Parietal lobe (tissue), 1 donor: ENCODE results near the gene PDE3A. TPM values are rescaled to one million over a fixed set of nuclear protein-coding genes. Genes with fewer than 3 reads are reported as not detected.

Experiments
- total RNA-seq: library from RNA; depleted of rRNA; stranded (reverse); fragments of >200 nt; gene quantifications from one replicate; pipeline ENCODE4 v1.2.3, GENCODE V29; 2014

PDE3A gene
- 7.5 TPM for total RNA-seq

DNA sequence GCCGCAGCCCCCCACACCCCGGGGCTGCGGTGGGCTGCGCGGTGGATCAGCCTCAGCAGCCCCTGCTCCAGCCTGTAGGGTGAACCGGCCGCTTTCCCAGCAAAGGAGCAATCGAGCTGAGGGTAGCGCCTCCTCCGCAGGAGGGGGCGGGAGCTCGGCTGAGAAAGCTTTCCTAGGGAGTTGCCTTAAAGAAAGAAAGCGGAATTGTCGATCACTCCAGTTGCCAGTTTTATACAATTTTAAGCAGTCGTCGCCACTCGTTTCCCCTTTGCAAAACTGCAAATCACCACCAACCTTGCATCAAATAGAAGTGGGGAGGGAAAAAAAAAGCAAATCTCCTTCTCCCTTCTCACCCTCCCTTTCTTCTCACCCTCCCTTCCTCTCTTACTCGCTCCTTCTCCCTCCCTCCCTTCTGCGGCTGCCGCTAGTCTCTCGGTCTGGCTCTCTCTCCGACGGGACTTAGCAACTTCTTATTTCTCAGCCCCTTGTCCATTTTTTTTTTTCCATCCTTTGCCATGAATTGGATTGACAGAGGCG lies at the start of gene PDE3A:
PDE3A (plus strand) TSS at position 424 of the 537 bp plus-strand sequence. CDS start 748 bp downstream, outside the sequence.

DNA sequence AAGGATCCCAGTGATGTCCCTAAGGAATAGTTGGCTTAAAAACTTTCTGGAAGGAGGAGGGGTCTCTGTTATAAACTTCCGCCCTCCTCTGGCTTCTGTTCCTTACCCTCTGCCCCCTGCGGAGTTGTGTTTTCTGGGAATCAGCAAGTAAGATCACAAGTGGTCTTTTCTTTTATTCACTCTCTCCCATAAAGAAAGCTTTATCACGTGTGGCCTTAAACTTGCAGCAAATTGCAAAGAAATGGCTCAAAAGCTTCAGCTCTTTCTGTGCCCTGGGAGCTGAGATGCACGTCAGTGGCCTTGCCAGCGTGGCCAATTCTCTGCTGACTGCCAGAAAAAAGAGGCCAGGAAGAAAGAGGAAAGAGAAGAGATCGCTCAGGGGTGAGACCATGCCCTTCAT lies 326.9 kb downstream of the PDE3A start, which contains the start of gene SLCO1C1:
SLCO1C1 (plus strand) TSS at position 101 of the 400 bp plus-strand sequence. CDS start 4,245 bp downstream, outside the sequence.

